Fibroblast of skin of scalp (primary cell): ENCODE measurements around the gene MAN1B1.
A peak's percentile ranks its signal among the peaks of the same experiment; 100 is the strongest.

Experiments used
- DNase-seq: peaks from one replicate; pipeline ENCODE4 v3.0.0-alpha.2; 2013

Gene MAN1B1

DNA sequence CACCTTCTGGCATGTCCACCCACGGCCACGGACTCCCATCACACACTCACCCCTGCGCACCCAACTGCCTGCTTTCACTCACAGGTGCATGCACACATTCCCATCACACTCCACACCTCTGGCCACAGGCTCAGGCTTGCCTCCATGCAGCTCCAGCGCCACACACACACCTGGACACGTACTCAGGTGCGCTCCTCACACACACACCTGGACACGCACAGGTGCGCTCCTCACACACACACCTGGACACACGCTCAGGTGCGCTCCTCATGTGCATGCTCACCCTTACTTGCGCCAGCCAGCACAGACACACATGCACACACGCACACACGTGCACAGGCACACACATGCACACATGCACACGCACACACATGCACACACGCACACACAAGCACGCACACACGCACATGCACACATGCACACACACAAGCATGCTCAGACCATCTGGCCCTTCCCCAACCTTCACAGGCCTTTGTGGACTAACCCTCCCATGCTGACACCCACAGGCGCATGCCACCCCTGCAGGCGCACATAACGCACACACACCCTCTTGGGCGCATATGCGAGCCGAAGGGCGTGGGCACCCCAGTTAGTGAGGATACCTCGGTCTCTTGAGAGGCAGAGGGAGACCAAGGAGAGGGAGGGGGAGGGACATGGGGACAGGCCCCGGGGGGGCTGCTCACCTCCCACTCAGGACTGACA is 60.5 kb downstream of the MAN1B1 start:
- no peak for DNase-seq

DNA sequence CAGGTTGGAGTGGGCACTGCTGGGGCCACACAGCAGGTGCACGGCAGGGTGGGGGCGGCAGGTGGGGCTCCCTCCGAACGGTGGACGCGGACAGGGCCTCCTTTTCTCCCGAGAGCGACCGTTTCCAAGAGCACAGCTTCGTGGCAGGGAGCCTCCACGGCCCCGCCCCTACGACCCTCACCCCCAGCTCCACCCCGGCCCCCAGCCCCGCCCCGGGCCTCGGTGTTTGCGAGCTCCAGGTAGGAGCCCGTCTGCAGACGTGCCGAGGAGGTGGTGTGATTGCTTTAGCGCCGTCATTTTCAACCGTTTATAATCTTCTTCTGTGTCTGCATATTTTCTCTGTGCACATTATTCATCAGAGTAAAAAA is 61.0 kb downstream of the MAN1B1 start:
- no peak for DNase-seq

DNA sequence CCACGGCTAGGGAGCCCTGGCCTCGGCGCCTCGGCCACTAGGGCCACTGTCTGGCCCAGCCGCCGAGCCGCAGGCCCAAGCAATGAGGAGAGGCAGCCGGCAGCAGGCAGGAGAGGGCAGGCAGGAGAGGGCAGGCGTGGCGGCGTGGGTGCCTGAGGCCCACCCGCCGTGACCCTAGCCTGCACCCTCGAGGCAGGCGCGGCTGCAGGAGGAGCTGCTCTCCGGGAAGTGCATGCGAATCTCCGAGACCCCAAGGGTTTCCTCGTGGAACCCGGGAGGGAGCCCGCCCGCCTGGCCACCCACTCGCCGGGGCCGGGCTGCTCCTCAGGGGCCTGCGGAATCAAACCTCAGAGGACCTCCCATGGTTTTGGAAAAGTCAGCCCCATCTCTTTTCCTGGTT is 61.5 kb downstream of the MAN1B1 start:
- DNase-seq, result no peak

DNA sequence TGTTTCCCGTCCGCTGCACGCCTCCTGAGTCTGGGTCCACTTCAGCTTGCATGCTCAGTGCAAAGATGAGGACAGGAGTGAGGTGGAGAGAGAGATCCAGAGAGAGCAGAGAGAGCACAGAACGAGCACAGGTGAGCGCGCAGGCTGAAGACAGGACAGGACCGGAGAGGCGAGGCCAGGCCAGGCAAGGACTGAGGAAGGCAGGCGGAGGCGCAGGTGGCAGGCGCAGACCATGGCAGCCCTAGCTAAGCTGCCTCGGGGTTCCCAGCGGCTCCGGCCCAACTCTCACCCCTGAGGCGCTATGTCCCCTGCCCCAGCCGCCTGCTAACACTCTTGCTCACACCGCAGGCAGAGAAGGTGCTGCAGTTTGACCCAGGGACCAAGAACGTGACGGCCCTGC is 61.9 kb downstream of the MAN1B1 start:
- no peak for DNase-seq

DNA sequence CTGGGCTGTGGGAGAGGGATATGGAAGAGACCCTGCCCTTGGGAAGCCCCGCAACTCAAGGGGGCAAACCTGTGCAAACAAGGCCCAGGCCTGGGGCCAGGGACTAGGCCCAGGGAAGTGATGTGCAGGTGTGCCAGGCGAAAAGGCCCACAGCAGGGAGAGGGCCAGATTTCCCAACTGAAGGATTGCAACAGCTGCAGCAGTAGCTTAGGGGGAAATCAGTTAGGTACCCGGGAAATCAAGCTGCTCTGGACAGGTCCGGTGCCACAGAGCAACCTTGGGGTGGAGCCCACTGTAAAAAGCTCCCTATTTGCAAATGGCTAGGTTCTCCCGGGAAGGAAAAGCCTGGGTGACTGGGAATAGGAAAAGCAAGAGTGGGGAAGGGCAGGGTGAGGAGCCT is 62.6 kb downstream of the MAN1B1 start:
- no peak for DNase-seq

DNA sequence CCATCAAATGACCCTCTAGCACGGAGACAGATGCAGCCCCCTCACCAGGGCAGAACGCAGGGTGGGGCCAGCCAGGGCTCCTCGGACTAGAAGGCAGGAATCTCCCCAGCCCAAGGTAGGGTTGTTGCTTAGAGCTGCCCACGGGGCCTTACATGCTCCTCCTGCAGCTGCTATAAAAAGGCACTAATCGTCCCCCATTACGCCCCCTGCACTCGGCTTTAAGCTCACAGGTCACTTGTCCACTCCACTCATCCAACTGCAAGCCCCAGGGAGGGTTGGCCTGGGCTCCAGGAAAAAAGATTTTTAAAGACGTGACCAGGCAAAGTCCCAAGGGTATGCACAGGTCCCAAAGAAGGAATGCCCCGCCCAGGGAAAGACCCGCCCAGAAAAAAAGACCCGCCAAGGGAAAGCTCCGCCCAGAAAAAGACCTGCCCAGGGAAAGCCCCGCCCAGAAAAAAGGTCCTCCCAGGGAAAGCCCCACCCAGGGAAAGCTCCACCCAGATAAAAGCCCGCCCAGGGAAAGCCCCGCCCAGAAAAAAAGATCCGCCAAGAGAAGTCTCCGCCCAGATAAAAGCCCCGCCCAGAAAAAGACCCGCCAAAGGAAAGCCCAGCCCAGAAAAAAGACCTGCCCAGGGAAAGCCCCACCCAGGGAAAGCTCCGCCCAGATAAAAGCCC is 63.3 kb downstream of the MAN1B1 start:
- DNase-seq, result no peak

DNA sequence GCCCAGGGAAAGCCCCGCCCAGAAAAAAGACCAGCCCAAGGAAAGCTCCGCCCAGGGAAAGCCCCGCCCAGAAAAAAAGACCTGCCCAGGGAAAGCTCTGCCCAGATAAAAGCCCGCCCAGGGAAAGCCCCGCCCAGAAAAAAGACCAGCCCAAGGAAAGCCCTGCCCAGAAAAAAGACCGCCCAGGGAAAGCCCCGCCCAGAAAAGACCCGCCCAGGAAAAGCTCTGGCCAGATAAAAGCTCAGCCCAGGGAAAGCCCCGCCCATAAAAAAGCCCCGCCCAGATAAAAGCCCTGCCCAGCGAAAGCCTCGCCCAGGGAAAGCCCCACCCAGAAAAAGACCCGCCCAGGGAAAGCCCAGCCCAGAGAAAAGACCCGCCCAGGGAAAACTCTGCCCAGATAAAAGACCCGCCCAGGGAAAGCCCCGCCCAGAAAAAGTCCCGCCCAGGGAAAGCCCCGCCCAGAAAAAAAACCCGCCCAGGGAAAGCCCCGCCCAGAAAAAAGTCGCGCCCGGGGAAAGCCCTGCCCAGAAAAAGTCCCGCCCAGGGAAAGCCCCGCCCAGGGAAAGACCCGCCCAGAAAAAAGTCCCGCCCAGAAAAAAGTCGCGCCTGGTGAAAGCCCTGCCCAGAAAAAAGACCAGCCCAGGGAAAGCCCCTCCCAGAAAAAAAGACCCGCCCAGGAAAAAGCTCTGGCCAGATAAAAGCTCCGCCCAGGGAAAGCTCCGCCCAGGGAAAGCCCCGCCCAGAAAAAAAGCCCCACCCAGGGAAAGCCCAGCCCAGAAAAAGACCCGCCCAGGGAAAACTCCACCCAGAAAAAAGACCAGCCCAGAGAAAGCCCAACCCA is 64.1 kb downstream of the MAN1B1 start:
- peak; percentile 46 for DNase-seq

DNA sequence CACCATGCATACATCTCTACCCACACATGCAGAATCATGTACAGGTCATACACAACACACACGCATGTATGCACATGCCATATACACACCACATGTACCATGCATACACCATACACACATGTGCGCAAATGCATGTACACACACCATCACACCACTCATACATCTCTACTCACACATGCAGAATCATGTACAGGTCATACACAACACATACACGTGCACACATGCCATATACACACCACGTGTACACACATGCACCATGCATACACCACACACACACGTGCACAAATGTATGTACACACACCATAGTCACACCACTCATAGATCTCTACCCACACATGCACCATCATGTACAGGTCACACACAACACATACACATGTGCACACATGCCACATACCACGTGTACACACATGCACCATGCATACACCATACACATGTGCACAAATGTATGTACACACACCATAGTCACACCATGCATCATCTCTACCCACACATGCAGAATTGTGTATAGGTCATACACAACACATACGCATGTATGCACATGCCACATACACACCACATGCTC is 66.1 kb downstream of the MAN1B1 start:
- no peak for DNase-seq

DNA sequence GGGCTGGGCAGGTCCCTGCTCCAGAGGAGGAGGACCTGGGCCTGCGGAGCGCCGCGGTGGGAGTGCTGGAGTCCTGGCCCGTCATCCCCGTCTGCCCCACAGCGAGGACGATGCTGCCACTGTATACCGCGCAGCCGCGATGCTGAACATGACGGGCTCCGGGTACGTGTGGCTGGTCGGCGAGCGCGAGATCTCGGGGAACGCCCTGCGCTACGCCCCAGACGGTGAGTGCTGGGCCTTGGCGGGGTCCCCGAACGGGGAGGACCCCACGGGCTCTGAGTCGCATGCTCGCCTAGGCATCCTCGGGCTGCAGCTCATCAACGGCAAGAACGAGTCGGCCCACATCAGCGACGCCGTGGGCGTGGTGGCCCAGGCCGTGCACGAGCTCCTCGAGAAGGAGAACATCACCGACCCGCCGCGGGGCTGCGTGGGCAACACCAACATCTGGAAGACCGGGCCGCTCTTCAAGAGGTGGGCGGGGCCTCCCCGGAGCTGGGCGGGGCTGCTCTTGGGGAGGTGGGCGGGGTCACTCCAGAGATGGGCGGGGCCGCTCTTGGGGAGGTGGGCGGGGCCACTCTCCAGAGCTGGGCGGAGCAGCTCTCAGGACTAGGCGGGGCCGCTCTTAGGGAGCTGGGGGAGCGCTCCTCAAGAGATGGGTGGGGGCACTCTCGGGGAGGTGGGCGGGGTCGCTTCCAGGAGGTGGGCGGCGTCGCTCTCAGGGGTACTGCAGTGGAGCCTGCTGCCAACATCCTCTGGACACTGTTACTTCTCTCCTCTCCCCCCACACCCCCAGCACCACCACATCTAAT is 70.0 kb downstream of the MAN1B1 start:
- DNase-seq, result peak; percentile 42

DNA sequence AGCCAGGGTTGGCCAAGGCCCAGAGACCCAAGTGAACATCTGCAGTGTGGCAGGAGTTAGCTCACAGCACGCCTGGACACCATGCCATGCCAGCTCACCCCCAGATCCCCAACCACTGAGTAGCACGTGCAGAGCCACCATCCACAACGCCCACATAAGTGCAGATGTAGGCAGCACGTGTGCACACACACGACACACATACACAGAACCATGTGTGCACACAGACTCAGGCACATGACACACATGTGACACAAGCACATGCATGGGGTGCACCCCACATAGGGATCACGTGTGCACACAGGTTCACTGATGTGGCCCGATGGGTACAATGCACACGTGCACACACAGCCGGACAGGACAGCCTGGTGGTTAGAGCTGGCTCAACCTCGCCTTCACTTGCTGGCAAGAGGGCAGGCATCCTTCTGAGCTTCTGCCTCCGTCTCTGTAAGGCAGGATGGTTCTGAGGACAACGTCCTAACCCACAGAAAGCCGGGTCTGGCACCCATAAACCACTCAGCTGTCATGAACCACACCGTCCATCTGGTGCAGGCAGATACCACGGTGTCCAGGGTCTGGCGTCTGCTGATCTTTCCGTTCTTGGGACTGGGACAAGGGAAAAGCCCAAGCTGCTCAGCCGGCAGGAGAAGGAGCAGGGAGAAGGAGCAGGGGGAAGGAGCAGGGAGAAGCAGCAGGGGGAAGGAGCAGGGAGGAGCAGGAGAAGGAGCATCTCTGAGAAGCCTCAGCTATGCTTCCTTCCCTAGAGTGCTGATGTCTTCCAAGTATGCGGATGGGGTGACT is 71.0 kb downstream of the MAN1B1 start:
- DNase-seq, result no peak

DNA sequence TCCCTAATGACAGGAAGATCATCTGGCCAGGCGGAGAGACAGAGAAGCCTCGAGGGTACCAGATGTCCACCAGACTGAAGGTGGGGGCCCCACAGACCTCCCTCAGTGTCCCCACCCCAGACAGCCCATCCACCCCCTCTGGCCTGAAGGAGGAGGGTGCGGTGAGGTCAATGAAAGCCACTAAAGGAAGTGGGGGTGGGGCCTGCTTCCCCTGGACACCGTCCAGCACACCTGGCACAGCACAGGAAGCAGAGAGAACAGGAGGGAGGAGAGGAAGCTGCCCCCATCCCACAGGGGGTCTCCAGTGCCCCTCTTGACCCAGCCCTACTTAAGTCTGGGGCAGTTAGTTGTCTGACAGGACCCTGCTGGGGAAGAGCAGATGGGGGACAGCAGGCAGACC is 71.8 kb downstream of the MAN1B1 start:
- no peak for DNase-seq
